NCI-H2107 treated with DMSO at 0.1 percent for 48 hours (cell line): Measurements from ENCODE around the gene NTN3.
A peak's percentile ranks its signal among the peaks of the same experiment; 100 is the strongest.

ENCODE experiments used
- DNase-seq: peaks from one replicate; lab custom pipeline; 2025; ENCODE audit not compliant: unreplicated experiment; lab: John Stamatoyannopoulos, UW

Gene NTN3

DNA sequence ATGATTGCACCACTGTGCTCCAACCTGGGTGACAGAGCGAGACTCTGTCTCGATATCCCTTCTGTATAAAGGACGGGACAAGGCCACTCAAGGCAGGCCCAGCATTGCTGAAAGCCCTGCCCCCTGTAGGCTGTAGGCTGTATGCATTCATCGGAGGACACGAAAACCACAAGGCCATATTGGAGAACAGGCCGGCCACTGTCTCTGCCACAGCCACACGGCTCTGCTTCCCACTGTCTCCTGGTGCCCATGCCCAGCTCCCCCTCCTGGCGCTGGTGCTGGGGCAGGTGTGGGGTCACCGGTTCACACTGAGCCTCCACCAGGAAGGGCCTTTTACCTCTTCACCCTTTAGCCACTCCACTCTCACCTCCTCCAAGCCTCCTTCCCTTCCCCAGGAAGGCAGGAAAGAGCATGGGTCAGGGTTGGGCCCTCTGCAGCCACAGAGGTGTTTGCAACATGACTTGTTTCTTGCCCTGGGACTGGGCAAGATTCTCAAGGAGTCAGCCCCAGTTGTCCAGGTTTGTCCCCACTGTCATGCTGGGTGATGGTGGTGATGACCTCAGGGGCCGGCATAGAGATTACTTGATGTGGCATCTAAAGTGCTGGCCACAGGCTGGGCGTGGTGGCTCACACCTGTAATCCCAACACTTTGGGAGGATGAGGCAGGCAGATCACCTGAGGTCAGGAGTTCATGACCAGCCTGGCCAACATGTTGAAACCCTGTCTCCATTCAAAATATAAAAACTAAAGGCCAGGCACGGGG, 5.3 kb upstream of the NTN3 start:
- no peak for DNase-seq

DNA sequence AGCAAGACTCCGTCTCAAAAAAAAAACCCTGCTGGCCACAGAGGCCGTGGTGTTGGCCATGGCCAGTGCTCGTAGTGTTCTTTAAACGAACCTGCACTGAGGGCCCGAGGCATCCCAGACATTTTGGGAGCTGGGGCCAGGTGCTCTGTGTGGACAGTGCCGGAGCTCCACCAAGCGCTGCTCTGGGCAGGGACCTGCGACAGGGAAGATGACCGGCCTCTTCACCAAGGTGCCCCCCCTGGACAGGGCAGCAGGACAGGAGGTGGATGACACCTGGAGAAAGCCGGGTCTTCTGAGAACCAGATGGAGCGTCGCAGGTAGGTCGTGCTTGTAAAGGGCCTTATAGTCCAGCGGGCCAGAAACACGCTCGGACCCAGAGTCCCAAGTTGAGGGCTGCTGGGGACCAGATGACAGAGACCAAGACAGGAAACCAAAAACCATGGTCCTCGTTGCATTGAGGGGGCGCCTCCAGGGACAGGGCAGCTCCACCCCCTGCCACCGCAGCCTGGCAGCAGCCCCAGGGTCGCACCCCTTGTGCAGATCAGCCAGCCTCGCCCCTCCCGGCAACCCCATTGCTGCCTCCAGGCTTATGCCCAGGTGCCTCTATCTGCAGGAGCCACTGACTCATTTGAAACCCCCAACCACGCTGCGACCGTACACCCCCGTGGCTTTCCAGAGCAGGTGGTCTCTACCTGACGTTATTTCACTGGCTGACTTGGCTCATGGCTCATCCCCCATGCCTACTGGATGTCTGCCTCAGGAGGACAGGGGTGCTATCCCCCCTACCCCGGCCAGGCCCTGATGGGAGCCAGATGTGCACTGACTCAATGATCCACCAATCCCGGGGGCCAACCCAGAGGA, 4.2 kb upstream of the NTN3 start:
- no peak for DNase-seq

DNA sequence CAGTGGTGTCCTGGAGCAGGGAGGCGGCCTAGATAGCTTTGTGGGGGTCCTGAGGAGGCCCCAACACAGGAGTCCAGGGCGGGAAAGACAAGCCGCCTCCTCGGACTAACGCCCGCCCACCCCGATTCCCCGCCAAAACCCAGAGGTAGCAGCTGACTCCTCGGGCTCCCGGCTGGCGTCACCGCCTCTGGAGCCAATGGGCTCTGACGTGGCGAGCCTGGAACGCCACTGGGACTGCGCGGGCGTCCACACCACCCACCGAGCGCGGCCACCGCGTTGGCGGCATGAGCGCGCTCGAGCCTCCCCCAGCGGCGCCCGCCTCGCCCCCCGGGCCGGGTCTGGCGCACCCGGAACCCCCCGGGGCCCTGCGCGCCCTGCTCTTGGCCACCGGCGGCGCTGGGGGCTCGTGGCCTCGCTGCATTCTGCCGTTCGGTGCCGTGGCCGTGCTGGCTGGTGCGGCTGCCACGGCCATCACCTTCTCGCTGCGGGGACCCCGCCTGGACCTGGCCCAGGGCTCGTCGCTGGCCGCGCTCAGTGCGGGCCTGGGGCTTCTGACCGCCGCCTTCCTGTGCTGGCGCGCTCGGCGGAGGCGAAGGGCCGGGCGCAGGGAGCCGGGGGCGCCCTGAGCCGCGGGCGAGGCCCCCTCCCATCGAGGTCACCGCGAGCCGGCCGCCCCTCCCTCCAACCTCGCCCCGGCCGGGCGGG, 3.4 kb upstream of the NTN3 start:
- peak; percentile 73 for DNase-seq

DNA sequence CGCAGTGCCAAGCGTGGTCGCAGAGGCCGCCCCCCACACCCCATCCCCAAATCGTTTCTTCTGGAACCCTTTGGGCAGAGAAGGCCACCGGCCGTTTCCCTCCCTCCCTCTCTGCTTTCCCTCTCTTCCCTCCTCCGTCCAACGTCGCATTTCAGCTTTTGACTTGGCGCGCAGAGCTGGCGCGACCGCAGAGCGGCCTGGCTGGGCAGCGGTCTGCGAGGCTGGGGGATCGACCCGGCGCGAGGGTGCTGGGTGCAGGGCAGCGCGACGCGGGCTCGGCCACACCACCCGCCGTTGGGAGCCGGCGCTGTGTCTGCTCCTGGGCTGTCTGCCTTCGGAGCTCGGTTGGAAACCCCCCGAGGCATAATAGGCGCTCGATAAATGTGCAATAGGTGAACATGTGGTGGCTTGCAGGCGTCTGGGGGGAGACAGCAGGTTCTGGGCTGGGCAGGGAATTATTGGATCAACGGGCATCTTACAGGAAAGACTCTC, 2.8 kb upstream of the NTN3 start:
- no peak for DNase-seq

DNA sequence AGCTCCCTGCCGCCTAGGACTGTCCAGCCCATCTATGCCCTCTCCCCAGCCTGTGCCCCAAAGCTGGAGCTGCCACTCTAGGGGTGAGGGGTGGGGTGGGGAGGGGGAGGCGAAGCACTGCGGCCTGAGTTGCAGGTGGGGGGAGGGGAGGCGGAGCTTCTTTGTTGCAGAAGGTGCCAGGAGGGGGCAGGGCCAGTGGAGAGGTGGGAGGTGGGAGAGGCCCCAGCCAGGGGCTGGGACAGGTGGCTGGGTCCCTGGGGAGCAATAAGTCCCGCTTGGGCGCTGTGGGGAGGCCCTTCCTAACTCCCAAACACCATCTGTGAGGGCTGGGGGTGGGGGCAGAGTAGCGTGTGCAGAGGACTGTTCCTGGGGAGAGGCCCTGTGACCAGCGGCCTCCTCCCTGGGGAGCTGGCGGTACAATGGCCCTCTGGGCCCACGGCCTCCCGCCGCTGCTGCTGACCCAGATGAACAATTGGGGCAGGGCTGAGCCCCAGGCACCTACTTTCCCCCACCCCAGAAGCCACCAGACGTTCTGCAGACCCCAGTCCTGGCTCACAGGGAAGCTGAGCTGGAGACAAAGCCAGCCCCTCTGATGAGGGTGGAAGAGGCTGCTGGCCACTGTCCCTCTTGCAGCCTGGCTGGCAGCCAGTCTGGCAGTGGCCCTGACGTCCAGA, 2.2 kb upstream of the NTN3 start:
- DNase-seq: peak; percentile 93

DNA sequence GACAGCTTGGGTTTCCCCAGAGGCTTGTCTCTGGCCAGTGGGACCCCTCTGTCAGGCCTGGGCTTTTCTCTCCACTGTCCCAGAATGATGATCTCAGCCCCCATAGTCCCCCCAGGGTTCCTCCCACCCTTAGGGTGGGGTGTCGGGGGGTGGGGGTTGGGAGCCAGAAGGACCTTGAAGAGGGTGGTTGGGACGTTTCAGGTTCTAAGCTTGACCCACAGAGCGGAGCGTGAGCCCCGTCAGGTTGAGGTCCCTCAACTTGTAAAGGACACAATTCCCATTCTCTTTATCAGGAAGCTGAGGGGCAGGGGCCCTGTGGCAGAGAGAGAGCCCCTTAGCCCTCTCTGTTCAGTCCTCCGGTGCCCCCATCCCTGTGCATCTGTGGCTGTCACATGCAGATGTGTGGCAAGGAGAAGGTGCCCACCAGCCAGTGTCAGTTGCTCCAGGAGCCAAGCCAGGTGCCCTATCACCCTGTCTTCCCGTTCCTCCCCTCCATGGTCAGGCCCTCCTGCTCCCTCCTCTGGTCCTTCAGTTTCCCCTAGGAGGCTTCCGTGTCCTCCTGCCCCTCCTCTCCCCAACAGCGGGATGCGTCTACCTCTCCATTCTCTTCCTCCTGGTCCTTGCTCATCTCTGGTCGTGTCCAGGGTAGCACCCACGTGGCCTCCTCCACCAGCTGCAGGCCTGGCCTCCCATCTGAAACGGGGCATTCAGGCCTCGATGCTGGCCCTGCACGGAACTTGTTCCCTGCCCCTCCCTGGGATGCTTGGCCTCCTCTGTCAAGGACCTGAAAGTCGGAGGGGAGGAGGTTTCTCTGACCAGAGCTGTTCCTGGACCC, 1.5 kb upstream of the NTN3 start:
- DNase-seq: no peak

DNA sequence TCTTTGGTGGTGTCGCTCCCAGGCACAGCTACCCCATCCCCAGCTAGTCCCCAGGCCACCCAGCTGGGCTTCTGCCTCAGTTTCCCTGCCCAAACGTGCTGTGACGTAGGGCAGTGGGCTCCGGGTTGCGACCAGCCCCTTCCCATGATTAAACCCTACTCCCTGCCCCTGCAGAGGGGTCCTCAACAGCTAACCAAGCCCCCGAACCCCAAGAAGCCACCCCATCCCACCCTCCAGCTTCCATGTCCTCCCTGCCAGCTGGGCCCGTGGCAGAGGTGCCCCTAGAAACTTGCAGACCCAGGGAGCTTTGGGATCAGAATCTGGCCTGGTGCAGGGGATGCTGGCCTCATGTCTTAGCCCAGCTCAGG, 879 bp upstream of the NTN3 start:
- DNase-seq: no peak

DNA sequence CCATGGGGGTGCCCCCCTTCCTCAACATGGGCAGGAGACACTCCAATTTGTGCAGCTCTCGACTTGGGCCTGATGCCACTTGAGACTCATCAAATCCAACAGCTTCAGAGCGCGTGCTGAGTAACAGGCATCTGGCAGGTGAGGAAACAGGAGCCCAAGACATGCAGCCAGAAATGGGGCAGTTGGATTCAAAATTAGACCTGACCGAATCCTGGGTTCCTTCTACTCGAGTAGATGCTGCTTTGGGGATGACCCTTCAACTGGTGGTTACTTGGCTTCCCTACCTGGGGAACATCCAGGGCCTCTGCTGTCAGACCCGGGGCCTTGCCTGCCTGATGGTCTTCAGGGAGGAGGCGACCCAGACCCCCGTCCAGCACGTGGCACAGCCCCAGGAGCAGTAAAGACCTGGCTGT, 488 bp upstream of the NTN3 start:
- DNase-seq: peak; percentile 75

DNA sequence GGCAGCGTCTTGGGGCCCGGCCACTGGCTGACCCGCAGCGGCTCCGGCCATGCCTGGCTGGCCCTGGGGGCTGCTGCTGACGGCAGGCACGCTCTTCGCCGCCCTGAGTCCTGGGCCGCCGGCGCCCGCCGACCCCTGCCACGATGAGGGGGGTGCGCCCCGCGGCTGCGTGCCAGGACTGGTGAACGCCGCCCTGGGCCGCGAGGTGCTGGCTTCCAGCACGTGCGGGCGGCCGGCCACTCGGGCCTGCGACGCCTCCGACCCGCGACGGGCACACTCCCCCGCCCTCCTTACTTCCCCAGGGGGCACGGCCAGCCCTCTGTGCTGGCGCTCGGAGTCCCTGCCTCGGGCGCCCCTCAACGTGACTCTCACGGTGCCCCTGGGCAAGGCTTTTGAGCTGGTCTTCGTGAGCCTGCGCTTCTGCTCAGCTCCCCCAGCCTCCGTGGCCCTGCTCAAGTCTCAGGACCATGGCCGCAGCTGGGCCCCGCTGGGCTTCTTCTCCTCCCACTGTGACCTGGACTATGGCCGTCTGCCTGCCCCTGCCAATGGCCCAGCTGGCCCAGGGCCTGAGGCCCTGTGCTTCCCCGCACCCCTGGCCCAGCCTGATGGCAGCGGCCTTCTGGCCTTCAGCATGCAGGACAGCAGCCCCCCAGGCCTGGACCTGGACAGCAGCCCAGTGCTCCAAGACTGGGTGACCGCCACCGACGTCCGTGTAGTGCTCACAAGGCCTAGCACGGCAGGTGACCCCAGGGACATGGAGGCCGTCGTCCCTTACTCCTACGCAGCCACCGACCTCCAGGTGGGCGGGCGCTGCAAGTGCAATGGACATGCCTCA, 773 bp downstream of the NTN3 start:
- DNase-seq: no peak

DNA sequence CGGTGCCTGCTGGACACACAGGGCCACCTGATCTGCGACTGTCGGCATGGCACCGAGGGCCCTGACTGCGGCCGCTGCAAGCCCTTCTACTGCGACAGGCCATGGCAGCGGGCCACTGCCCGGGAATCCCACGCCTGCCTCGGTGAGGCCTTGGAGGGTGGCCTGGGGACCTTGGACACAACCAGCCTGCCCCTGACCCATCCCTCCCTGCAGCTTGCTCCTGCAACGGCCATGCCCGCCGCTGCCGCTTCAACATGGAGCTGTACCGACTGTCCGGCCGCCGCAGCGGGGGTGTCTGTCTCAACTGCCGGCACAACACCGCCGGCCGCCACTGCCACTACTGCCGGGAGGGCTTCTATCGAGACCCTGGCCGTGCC, 1.4 kb downstream of the NTN3 start:
- DNase-seq: no peak

DNA sequence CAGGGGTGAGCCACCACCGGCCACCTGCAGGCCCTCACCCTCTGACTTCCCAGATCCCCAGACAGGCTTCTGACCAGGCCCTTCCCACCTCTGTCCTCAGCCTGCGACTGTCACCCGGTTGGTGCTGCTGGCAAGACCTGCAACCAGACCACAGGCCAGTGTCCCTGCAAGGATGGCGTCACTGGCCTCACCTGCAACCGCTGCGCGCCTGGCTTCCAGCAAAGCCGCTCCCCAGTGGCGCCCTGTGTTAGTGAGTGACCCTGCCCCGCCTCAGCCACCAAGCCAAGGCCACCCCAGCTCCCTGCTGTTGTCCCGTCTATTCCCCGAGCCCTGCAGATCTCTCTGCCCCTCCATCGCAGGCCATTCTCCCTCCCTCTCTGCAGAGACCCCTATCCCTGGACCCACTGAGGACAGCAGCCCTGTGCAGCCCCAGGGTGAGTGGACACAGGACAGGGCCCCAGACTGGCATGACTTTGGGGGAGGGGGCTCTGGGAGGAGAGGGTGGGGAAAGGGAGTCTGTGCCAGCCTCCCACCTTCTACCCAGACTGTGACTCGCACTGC, 1.9 kb downstream of the NTN3 start:
- DNase-seq: no peak

DNA sequence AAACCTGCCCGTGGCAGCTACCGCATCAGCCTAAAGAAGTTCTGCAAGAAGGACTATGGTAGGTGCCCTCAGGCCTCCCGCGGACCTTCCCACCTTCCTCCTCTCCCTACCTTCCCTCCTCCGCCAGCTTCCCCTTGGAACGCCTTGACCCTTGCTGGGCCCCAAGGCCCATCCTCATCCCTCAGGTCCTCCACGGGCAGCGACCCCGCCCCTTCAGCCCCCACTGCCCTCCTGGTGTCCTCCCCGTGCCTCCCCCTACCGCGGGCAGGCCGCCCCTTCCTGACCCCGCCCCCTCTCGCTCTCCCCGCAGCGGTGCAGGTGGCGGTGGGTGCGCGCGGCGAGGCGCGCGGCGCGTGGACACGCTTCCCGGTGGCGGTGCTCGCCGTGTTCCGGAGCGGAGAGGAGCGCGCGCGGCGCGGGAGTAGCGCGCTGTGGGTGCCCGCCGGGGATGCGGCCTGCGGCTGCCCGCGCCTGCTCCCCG, 2.4 kb downstream of the NTN3 start:
- DNase-seq: no peak

DNA sequence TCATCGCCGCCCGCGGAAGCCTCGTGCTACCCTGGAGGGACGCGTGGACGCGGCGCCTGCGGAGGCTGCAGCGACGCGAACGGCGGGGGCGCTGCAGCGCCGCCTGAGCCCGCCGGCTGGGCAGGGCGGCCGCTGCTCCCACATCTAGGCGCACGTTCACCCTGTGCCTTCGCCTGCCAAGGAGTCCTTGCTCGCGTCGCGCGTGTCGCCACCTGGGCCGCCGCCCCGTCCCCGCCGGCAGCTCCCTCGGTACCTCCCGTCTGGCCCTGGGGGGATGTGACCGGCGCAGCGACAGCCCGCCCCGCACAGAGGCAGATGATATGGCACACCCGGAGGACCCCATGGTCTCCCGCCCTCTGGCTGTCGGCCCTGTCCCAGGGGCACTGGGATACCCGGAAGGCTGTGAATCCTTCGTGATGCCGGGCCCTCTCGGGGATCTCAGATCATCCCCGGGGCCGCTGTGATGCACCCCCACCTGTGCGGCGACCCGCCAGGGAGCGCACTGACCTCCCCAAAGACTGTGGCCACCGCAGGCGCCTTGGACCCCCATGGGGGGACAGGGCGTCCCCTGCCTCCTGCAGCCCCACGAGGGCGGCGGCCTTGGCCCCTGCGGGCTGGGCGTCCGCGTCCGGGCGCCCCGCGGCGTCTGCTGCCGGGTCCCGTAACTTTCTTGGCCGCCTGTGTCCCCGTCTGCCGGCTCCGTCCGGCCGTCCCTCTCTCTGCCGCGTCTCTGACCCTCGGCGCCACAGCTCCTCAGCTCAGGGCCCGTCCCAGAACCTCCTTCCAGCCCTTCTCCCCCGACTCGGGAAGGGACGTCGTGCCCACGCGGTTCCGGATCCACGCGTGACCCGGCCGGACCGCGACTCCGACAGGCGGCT, 3.1 kb downstream of the NTN3 start:
- DNase-seq: no peak

DNA sequence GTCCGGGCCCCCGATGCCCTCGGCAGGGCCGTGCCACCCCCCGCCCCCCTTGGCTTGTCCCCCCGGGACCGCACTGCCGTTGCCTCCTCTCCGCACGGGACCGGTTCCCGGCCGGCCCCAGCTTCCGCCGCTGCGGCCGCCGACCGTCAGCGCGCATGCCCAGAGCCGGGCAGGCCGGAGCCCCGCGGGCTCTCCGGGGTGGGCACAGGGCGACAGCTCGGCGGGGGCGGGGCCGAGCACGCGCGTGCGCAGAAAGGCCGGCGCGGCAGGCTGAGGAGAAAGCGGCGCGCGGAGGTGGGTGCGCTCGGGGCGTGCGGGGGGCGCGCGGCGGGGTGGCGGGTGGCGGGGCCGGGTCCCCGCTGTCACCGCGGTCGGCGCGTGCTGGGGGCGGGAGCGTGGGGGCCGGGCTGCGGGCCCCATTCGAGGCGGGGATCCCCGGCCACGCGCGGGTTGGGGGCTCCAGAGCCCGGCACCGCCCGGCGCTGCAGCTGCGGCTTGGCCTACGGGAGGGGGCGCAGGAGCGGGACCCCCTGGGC, 3.8 kb downstream of the NTN3 start, which contains the start of gene TBC1D24:
TBC1D24 (plus strand) TSS at position 251 of the 536 bp plus-strand sequence. CDS start 21,022 bp downstream, outside the sequence.
- DNase-seq: peak; percentile 48

DNA sequence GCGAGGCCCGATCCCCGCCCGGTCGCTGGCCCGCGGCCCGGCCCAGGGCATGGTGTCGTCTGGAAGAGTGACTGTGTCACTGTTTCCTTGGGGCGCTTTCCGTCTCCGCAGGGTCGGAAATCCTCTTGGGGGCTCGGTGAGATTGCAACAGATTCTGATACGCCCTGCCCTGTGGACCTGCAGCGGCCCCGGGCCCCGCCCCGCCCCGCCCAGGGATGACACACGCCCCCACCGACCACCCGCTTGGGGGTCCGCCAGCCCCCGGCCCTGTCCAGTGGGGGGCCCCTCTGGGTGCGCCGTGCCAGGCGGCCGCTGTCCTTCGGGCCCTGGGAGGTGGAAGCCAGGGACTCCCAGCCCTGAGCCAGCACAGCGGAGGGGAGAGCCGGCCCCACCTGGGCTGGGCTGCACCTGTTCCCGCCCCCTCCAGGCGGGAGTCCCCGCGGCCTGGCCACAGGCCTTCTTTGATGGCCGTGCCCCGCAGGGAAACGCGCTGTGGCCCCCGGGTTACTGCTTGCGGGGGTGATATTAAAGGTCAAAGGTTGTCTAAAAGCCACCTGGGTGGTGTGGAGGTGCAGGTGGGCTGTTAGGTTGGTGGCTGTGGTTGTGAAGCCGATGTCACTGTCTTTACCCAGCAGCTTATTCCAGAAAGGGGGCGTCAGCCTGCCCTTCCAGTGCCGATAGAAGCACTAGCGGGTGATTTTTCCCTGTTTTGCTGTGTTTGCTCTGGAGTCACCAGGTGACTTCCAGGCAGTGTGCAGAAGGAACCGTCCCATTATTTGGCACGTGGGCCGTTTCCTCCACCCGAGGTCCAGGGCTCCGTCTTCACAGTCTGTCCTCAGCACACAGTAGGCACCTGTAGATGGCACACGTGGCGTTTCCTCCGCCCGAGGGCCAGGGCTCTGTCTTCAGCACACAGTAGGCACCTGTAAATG, 4.6 kb downstream of the NTN3 start:
- DNase-seq: no peak

DNA sequence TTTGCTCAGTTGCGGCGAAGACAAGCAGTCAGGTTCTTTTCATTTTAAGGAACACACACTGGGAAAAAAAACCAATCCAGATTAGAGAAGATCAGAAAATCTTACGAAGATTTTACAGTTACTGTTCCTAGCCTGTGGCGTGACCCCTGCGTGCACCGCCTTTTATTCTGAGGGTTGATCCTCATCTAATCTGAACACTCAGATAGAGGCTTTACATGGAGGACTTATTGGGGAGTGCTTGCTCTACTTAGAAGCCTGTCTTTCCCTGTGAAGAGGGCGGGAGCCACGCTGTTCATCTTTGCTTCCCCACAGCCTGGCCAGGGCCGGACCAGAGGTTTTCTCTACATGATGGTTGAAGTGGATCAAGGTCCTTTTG, 5.2 kb downstream of the NTN3 start:
- no peak for DNase-seq
